Activated CD8-positive, alpha-beta T cell treated with anti-CD3 and anti-CD28 coated beads for 36 hours (primary cell): Measurements from ENCODE around the gene LRMDA. TPM values are rescaled to one million over a fixed set of nuclear protein-coding genes. Genes with fewer than 3 reads are reported as not detected.

Source experiments
- ATAC-seq: fragments of 200-7000 bp; cut with Tn5 transposase; one replicate; pipeline ENCODE4 v1.10.0; 2021; ENCODE audit warnings: mild to moderate bottlenecking, moderate library complexity
- CTCF ChIA-PET: fragments of 350-600 bp; sonication (Branson Sonifier 250); formaldehyde crosslinking; loops from one replicate; lab custom pipeline; 2021; ENCODE audit warnings: antibody characterized with exemption; lab: Charles Lee
- POLR2A ChIA-PET: fragments of 350-600 bp; sonication (Branson Sonifier 250); formaldehyde crosslinking; loops from one replicate; lab custom pipeline; 2021; ENCODE audit warnings: antibody characterized with exemption; lab: Charles Lee
- DNase-seq: peaks from one replicate; pipeline ENCODE4 v3.0.0-alpha.2; 2020
- H3K27ac Mint-ChIP-seq: one replicate; pipeline ENCODE4 v1.8.0; 2021; ENCODE audit warnings: mild to moderate bottlenecking, mixed read lengths
- H3K27me3 Mint-ChIP-seq: one replicate; pipeline ENCODE4 v1.8.0; 2021; ENCODE audit warnings: mixed read lengths
- H3K36me3 Mint-ChIP-seq: one replicate; pipeline ENCODE4 v1.8.0; 2021; ENCODE audit warnings: low read depth, mixed read lengths
- H3K4me1 Mint-ChIP-seq: one replicate; pipeline ENCODE4 v1.8.0; 2021; ENCODE audit warnings: low read depth, mixed read lengths
- H3K4me3 Mint-ChIP-seq: one replicate; pipeline ENCODE4 v1.8.0; 2021; ENCODE audit warnings: mild to moderate bottlenecking, moderate library complexity, mixed read lengths
- H3K9me3 Mint-ChIP-seq: one replicate; pipeline ENCODE4 v1.8.0; 2021; ENCODE audit warnings: mixed read lengths
- CTCF ChIP-seq: fragments of 200-600 bp; IDR thresholded peaks from one replicate; pipeline ENCODE4 v1.8.0; 2022; ENCODE audit warnings: antibody characterized with exemption, mild to moderate bottlenecking
- intact Hi-C: fragments of 100-400 bp; cut with micrococcal nuclease; formaldehyde crosslinking; loops from one replicate; pipeline ENCODE4 v1.10.0; 2022
- total RNA-seq, 2 experiments: library from RNA; stranded (reverse); gene quantifications; one replicate each; pipeline ENCODE4 v1.2.3, GENCODE V29; 2021

Gene LRMDA
- total RNA-seq, 2 experiments from 2014 or later: not detected

GRCh38 chr10:75508239-75508813, 76.9 kb downstream of the LRMDA start:
- CTCF ChIA-PET: no interaction called here

GRCh38 chr10:75508814-75509306, 77.4 kb downstream of the LRMDA start:
- TF ChIP-seq CTCF: no peak
- Mint-ChIP-seq H3K27ac (no peak overlapping the region), H3K4me3 (no peak overlapping the region), H3K27me3 (peaks cover 5% of the 10 kb centered on the region), H3K36me3 (no peaks in the 10 kb centered on the region), H3K4me1 (peaks cover 2% of the 10 kb centered on the region), H3K9me3 (no peaks in the 10 kb centered on the region)
- ChIA-PET CTCF (no interaction called here), POLR2A (no interaction called here)
- intact Hi-C loops: no loop called here
- DNase-seq (peak; percentile 13), ATAC-seq (no peak)

More at GRCh38 chr10:75508239-75508813, 76.9 kb downstream of the LRMDA start:
- Mint-ChIP-seq H3K27me3 (peaks cover 5% of the 10 kb centered on the region), H3K4me3 (no peak overlapping the region), H3K4me1 (peaks cover 2% of the 10 kb centered on the region), H3K36me3 (no peaks in the 10 kb centered on the region), H3K9me3 (no peaks in the 10 kb centered on the region), H3K27ac (no peak overlapping the region)
- no peak for ATAC-seq
- DNase-seq: no peak
- POLR2A ChIA-PET: no interaction called here
- intact Hi-C loops: no loop called here
- TF ChIP-seq CTCF: no peak

GRCh38 chr10:75509706-75510105, 78.3 kb downstream of the LRMDA start:
- peaks cover 2% of the 10 kb centered on the region for H3K4me1 Mint-ChIP-seq
- CTCF ChIA-PET: no interaction called here
- no peak for ATAC-seq

GRCh38 chr10:75511011-75511410, 79.6 kb downstream of the LRMDA start:
- DNase-seq (no peak), ATAC-seq (no peak)
- no peak overlapping the region for H3K27ac Mint-ChIP-seq
- peaks cover 6% of the 10 kb centered on the region for H3K9me3 Mint-ChIP-seq
- peaks cover 2% of the 10 kb centered on the region for H3K4me1 Mint-ChIP-seq
- intact Hi-C loops: no loop called here
- no peak for TF ChIP-seq CTCF
- no peaks in the 10 kb centered on the region for H3K36me3 Mint-ChIP-seq
- ChIA-PET CTCF (no interaction called here), POLR2A (no interaction called here)
- H3K4me3 Mint-ChIP-seq: no peak overlapping the region
- peaks cover 2% of the 10 kb centered on the region for H3K27me3 Mint-ChIP-seq

More at GRCh38 chr10:75509706-75510105, 78.3 kb downstream of the LRMDA start:
- intact Hi-C loops: no loop called here
- no peaks in the 10 kb centered on the region for H3K9me3 Mint-ChIP-seq
- no peak overlapping the region for H3K27ac Mint-ChIP-seq
- H3K4me3 Mint-ChIP-seq: no peak overlapping the region
- no peak for TF ChIP-seq CTCF
- peaks cover 3% of the 10 kb centered on the region for H3K27me3 Mint-ChIP-seq
- no peaks in the 10 kb centered on the region for H3K36me3 Mint-ChIP-seq
- no peak for DNase-seq
- POLR2A ChIA-PET: no interaction called here

GRCh38 chr10:75512203-75512933, 80.9 kb downstream of the LRMDA start:
- Mint-ChIP-seq H3K9me3 (peaks cover 6% of the 10 kb centered on the region), H3K4me3 (no peak overlapping the region), H3K4me1 (peaks cover 2% of the 10 kb centered on the region), H3K36me3 (no peaks in the 10 kb centered on the region), H3K27me3 (peaks cover 2% of the 10 kb centered on the region), H3K27ac (no peak overlapping the region)
- ChIA-PET POLR2A (no interaction called here), CTCF (no interaction called here)
- no peak for DNase-seq
- TF ChIP-seq CTCF: no peak
- no peak for ATAC-seq
- intact Hi-C loops: no loop called here
